ENCODE measurements around the gene PTPRN2.

DNA sequence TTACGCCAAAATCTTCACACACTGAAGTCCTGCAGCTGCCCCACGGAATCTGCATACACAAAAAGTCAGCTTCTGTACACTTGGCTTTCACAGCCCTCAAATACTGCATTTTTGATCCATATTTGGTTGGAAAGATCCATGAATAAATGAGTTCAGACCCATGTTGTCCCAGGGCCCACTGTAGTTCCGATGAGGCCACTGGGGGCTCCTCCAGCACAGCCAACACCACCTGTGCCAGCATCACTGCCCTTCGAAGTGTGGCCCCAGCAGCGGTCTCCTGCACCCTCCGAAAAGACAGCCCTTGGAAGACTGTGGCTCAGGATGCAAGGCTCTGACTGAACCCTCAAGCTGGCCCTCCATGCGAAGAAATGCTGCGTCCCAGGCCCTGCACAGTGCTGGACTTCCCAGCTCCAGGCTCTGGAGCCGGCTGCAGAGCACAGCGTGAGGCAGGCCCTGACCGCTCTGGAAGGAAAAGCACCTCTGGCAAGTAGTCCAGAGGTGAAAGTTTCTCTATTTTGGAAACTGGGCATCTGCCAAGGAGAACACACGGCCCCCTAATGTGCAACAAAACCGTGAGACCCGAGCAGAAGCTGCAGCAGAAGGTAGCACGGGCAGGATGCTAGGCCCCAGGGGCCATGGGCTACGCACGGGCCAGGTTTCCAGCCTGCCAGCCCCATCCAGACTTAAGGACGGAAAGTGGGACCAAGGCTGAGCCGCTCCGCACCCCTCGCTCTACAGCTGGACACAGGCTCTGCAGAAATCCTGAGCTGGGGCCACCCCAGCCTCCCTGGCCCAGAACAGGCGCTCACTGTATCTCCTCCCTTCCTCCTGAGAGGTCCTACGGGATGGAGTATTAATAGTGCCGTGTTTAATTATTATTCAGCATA lies 62.6 kb downstream of the PTPRN2 start:
- TF ChIP-seq, protein P1, sequence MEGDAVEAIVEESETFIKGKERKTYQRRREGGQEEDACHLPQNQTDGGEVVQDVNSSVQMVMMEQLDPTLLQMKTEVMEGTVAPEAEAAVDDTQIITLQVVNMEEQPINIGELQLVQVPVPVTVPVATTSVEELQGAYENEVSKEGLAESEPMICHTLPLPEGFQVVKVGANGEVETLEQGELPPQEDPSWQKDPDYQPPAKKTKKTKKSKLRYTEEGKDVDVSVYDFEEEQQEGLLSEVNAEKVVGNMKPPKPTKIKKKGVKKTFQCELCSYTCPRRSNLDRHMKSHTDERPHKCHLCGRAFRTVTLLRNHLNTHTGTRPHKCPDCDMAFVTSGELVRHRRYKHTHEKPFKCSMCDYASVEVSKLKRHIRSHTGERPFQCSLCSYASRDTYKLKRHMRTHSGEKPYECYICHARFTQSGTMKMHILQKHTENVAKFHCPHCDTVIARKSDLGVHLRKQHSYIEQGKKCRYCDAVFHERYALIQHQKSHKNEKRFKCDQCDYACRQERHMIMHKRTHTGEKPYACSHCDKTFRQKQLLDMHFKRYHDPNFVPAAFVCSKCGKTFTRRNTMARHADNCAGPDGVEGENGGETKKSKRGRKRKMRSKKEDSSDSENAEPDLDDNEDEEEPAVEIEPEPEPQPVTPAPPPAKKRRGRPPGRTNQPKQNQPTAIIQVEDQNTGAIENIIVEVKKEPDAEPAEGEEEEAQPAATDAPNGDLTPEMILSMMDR (conservative IDR thresholded peaks at IDR 0.05) = no peak
- TF ChIP-seq EZH2 (IDR thresholded peaks at IDR 0.05; ENCODE audit: low read depth) = no peak

All from PC-9 (cell line).